NCI-H1694 treated with DMSO at 0.1 percent for 48 hours (cell line): ENCODE measurements around the gene EGR1.

ENCODE experiments used
- DNase-seq: peaks from one replicate; lab custom pipeline; 2025; lab: John Stamatoyannopoulos, UW

Gene EGR1

GRCh38 chr5:138453590-138453989, 11.7 kb upstream of the EGR1 start:
- no peak for DNase-seq

- no peak for DNase-seq
Measured at GRCh38 chr5:138454121-138454520, 11.2 kb upstream of the EGR1 start.

GRCh38 chr5:138455232-138455930, 9.9 kb upstream of the EGR1 start:
- DNase-seq = no peak

- DNase-seq = no peak
Measured at GRCh38 chr5:138457531-138458275, 7.6 kb upstream of the EGR1 start.

DNA sequence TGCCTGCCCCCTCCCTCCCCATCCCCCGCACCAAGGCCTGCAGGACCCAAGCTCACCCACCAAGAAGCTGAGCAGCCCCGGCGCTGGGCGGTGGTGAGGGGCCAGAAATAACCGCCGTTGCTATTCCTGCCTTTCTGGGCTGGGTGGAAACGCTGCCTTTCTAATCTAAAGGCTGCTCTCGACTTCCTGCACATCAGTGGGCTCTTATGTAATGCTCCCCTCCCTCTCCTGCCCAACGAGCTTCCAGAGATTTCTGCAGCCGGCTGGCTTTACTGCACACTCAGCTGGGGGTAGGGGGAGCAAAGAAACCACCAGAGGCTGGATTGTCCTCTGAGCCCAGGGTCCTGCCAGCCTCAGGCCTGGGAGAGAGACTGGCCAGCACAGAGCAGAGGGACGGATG, 6.9 kb upstream of the EGR1 start:
- DNase-seq = no peak

DNA sequence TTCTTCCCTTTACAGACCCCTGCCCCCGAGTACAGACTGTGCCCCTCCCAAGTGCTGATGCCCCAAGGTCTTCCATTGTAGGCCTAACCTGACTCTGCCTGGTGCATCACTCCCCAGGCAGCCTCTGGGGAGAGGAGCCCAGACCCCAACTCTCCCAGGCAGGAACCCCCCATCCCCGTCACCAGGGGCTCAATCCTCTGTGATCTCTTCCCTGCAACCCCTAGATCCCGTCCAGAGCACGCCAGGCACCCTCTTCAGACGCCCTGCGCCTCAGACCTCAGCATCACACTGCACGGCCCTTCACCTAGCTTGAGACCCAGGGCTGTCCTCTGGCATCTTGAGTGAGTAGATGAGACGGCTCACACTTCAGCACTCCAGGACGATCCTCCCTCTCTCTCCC, 6.4 kb upstream of the EGR1 start:
- no peak for DNase-seq

DNA sequence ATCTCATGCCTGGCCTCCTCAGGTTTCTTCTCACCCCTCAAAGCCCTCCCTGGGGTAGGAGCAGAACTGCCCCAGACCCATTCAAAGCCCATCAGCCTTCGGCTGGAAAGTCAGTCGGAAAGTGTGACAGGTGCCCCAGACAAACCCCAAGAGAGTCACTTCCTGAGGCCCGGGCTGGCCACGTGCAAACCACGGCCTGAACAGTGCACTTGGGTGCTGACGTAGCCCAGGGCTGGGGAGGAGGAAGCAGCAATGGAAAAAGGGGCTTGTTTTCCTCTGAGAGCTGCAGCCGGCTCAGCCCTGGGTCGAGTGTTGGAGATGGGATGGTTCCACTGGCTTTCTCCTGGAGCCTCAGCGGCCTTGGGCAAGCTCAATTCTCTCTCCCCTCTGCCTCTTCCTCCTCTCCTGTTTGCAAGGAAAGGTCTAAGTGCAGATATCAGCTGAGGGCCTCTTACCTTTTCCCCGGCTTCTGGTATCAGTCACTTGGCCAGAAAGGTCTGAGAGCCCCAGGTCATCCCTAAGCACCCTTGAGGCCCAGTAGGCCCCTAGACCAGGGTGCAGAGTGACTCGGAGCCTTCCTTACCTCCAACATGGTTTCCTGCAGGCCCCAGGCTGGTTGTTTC, 5.9 kb upstream of the EGR1 start:
- no peak for DNase-seq

GRCh38 chr5:138460032-138460693, 5.1 kb upstream of the EGR1 start:
- DNase-seq = no peak

DNA sequence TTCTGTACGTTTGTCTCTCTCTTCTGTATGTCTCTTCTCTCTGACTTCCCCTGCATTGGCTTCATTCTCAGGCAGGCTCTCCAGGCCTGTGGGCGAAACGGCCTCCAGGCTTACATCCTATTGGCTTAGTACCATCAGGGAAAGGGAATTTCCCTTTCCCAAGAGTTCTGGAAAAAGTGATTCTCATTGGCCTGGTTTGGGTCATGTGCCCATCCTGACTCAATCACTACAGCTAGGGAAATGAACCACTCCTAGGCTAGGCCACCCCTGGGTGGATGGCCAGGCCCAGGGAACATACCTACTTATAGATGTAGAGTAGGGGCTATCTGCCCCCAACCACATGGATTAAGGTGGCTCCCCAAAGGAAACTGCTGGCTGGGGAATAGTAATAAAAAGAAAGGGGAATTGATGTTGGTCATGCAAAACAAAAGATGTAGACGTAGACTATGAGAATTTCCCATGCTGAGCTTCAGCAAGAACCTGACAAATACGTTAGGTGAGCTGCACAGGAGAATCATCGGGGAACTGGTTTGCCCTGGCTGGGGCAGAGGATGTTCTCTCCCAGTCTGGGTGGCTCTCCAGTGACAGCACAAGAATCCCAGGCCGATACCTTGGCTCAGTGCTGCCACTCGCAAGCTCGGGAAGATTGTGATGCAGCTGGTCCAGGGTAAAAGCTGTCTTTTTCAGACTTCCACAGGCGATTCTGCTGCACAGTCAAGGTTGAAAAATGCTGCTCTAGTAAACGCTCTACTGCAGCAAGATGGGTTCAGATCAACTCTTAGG, 3.7 kb upstream of the EGR1 start:
- DNase-seq = no peak

GRCh38 chr5:138463419-138464007, 1.8 kb upstream of the EGR1 start:
- no peak for DNase-seq

- peak; percentile 79 for DNase-seq
Measured at GRCh38 chr5:138464008-138464387, 1.3 kb upstream of the EGR1 start.

- DNase-seq = peak; percentile 95
Measured at GRCh38 chr5:138464388-138465260, 655 bp upstream of the EGR1 start.

DNA sequence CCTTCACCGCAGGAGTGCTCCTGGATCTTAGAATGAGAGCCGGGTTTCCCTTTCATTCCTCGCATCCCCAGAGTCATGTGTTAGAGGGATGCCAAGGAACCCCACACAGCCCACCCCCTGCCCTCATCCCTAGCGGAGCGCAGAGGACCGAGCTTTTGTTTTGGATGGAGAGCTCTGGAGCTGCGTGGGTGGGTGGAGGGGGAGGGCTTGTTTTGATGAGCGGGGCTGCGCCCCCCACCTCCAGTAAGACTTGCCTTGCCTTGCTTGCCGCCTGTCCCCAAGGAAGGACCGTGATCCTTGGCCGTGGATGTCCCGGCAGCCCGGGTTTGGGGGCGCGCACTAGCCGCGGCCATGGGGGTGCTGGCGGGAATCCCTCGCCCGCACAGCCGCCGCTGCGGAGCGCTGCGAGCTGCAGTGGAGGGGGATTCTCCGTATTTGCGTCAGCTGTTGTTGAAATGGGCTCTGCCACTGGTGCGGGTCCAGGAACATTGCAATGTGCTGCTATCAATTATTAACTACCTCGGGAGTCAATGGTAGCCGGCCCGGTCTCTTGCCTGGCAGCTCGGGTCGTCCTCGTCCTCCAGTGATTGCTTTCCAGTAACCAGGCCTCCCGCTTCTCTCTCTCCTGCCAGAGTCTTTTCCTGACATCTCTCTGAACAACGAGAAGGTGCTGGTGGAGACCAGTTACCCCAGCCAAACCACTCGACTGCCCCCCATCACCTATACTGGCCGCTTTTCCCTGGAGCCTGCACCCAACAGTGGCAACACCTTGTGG, 1.0 kb downstream of the EGR1 start:
- DNase-seq = no peak

DNA sequence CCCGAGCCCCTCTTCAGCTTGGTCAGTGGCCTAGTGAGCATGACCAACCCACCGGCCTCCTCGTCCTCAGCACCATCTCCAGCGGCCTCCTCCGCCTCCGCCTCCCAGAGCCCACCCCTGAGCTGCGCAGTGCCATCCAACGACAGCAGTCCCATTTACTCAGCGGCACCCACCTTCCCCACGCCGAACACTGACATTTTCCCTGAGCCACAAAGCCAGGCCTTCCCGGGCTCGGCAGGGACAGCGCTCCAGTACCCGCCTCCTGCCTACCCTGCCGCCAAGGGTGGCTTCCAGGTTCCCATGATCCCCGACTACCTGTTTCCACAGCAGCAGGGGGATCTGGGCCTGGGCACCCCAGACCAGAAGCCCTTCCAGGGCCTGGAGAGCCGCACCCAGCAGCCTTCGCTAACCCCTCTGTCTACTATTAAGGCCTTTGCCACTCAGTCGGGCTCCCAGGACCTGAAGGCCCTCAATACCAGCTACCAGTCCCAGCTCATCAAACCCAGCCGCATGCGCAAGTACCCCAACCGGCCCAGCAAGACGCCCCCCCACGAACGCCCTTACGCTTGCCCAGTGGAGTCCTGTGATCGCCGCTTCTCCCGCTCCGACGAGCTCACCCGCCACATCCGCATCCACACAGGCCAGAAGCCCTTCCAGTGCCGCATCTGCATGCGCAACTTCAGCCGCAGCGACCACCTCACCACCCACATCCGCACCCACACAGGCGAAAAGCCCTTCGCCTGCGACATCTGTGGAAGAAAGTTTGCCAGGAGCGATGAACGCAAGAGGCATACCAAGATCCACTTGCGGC, 1.8 kb downstream of the EGR1 start:
- DNase-seq = no peak

- no peak for DNase-seq
Measured at GRCh38 chr5:138467711-138468132, 2.4 kb downstream of the EGR1 start.

GRCh38 chr5:138468133-138468965, 3.1 kb downstream of the EGR1 start:
- DNase-seq = no peak

- no peak for DNase-seq
Measured at GRCh38 chr5:138468966-138469539, 3.8 kb downstream of the EGR1 start.
